ENCODE data around the gene TRIM5. TPM values are rescaled to one million over a fixed set of nuclear protein-coding genes. Genes with fewer than 3 reads are reported as not detected.

Gene TRIM5
- total and polyA plus RNA-seq, 9 of the 15 experiments (the other 6 are each of a cell fraction or from before 2014, with no cell fraction given), result 7.7 to 20.8 (median 15.0) TPM

GRCh38 chr11:5684646-5685362 is at the start of gene TRIM5 (continued):
- TF ChIP-seq TSHZ1 (CRISPR knock-in tag; IDR thresholded peaks at IDR 0.05) (0 out of 2 replicates have a peak, but pooled peaks have one; percentile 21), PTRF (tag; IDR thresholded peaks at IDR 0.05) (no peak), JUN (IDR thresholded peaks at IDR 0.05; ENCODE audit: borderline replicate concordance, low read depth, low read length) (peak; percentile 42; the same call in 1 of the 2 replicates), JUN (CRISPR knock-in tag; IDR thresholded peaks at IDR 0.05; ENCODE audit: borderline replicate concordance) (no peak), AFF1 (IDR thresholded peaks at IDR 0.05; ENCODE audit: low read depth in 1 of 2, partially characterized antibody in 2 of 2) (peak; percentile 35 to 60), ZNF239 (CRISPR knock-in tag; IDR thresholded peaks at IDR 0.05) (0 out of 2 replicates have a peak, but pooled peaks have one; percentile 42), NFATC3 (IDR thresholded peaks at IDR 0.05) (peak; percentile 93), ZNF583 (CRISPR knock-in tag; IDR thresholded peaks at IDR 0.05) (peak; percentile 58; the same call in 1 of the 2 replicates), HES1 (IDR thresholded peaks at IDR 0.05; ENCODE audit: low read depth) (0 out of 2 replicates have a peak, but pooled peaks have one; percentile 8), ZNF3 (CRISPR knock-in tag; IDR thresholded peaks at IDR 0.05) (no peak), CHAMP1 (IDR thresholded peaks at IDR 0.05) (peak; percentile 81; the same call in 1 of the 2 replicates), HNRNPLL (IDR thresholded peaks at IDR 0.05; ENCODE audit: low read depth, low read length, poor library complexity, severe bottlenecking) (peak; percentile 39), MYNN (IDR thresholded peaks at IDR 0.05) (0 out of 2 replicates have a peak, but pooled peaks have one; percentile 41), MYNN (CRISPR knock-in tag; IDR thresholded peaks at IDR 0.05) (no peak), ATF7 (IDR thresholded peaks at IDR 0.05) (peak; percentile 80)
- TF ChIP-seq, protein P1, sequence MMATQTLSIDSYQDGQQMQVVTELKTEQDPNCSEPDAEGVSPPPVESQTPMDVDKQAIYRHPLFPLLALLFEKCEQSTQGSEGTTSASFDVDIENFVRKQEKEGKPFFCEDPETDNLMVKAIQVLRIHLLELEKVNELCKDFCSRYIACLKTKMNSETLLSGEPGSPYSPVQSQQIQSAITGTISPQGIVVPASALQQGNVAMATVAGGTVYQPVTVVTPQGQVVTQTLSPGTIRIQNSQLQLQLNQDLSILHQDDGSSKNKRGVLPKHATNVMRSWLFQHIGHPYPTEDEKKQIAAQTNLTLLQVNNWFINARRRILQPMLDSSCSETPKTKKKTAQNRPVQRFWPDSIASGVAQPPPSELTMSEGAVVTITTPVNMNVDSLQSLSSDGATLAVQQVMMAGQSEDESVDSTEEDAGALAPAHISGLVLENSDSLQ (IDR thresholded peaks at IDR 0.05), result peak; percentile 16; the same call in 1 of the 2 replicates

Data from K562 (cell line).